IMR-90 (cell line): ENCODE measurements around the gene NBEA. TPM values are rescaled to one million over a fixed set of nuclear protein-coding genes. Genes with fewer than 3 reads are reported as not detected.

Source experiments
- ATAC-seq: fragments of 200-7000 bp; cut with Tn5 transposase; 2 replicates; pipeline ENCODE4 v1.9.1; 2020; ENCODE audit warnings: low read depth, mild to moderate bottlenecking, moderate library complexity
- BruUV-seq: library from RNA; stranded (reverse); fragments of 400-500 nt; replicated peaks from 2 replicates; lab custom pipeline; 2021; lab: Mats Ljungman, UMichigan
- CTCF ChIA-PET: fragments of 300-600 bp; formaldehyde crosslinking; extraction: SDS; loops from one replicate; lab custom pipeline; 2021; ENCODE audit warnings: antibody characterized with exemption; lab: Yijun Ruan, JAX
- POLR2A ChIA-PET: fragments of 300-600 bp; sonication (Branson Sonifier 250); formaldehyde crosslinking; loops from one replicate; lab custom pipeline; 2022; ENCODE audit warnings: antibody characterized with exemption; ENCODE audit not compliant: unreplicated experiment; lab: Charles Lee
- DNase-seq: peaks from one replicate; pipeline ENCODE4 v3.0.0; 2013
- H2AFZ ChIP-seq: replicated peaks from 2 replicates; pipeline ENCODE3; 2013; ENCODE audit warnings: low read length, mild to moderate bottlenecking; ENCODE audit not compliant: poor library complexity
- H2AK5ac ChIP-seq: 2 replicates; pipeline ENCODE4 v1.6.1; 2013; ENCODE audit warnings: low read depth, low read length, inconsistent platforms
- H2AK9ac ChIP-seq: replicated peaks from 2 replicates; pipeline ENCODE3; 2013; ENCODE audit warnings: mild to moderate bottlenecking, low read depth, low read length, moderate library complexity; ENCODE audit not compliant: poor library complexity
- H2BK120ac ChIP-seq: 2 replicates; pipeline ENCODE4 v1.6.1; 2013; ENCODE audit warnings: low read depth, low read length, inconsistent platforms
- H2BK15ac ChIP-seq: 3 replicates; pipeline ENCODE4 v1.6.1; 2013; ENCODE audit warnings: low read depth, low read length, inconsistent platforms
- H2BK20ac ChIP-seq: 2 replicates; pipeline ENCODE4 v1.6.1; 2013; ENCODE audit warnings: low read depth, mild to moderate bottlenecking, inconsistent platforms, low read length, moderate library complexity
- H2BK5ac ChIP-seq: 2 replicates; pipeline ENCODE4 v1.6.1; 2013; ENCODE audit warnings: mild to moderate bottlenecking, low read depth, low read length, inconsistent platforms; ENCODE audit not compliant: poor library complexity, severe bottlenecking
- H3K14ac ChIP-seq: replicated peaks from 2 replicates; pipeline ENCODE4 v1.6.1; 2013; ENCODE audit warnings: low read depth, low read length, inconsistent platforms
- H3K18ac ChIP-seq: 2 replicates; pipeline ENCODE4 v1.6.1; 2013; ENCODE audit warnings: low read depth, low read length, control low read depth
- H3K23ac ChIP-seq: 2 replicates; pipeline ENCODE4 v1.6.1; 2013; ENCODE audit warnings: low read depth, low read length, inconsistent platforms
- H3K27ac ChIP-seq: 2 replicates; pipeline ENCODE4 v1.5.1; 2013; ENCODE audit warnings: mild to moderate bottlenecking, control low read depth, low read length; ENCODE audit not compliant: insufficient read depth
- H3K27me3 ChIP-seq: 2 replicates; pipeline ENCODE4 v1.6.1; 2013; ENCODE audit warnings: low read length; ENCODE audit not compliant: control insufficient read depth, insufficient read depth
- H3K36me3 ChIP-seq: 2 replicates; pipeline ENCODE4 v1.6.1; 2013; ENCODE audit warnings: low read length, mixed read lengths; ENCODE audit not compliant: control insufficient read depth, insufficient read depth
- H3K4ac ChIP-seq: 2 replicates; pipeline ENCODE4 v1.6.1; 2013; ENCODE audit warnings: low read depth, low read length, inconsistent platforms
- H3K4me1 ChIP-seq: 2 replicates; pipeline ENCODE4 v1.6.1; 2013; ENCODE audit warnings: low read length, mixed read lengths; ENCODE audit not compliant: control insufficient read depth, insufficient read depth
- H3K4me2 ChIP-seq: 2 replicates; pipeline ENCODE4 v1.6.1; 2013; ENCODE audit warnings: low read depth, mild to moderate bottlenecking, control low read depth, low read length, moderate library complexity
- H3K4me3 ChIP-seq: 2 replicates; pipeline ENCODE4 v1.5.1; 2013; ENCODE audit warnings: low read depth, mild to moderate bottlenecking, control low read depth, low read length, moderate library complexity; ENCODE audit not compliant: insufficient read depth
- H3K56ac ChIP-seq: 2 replicates; pipeline ENCODE4 v1.6.1; 2013; ENCODE audit warnings: low read length, inconsistent platforms; ENCODE audit not compliant: insufficient read depth; ENCODE audit errors: extremely low read depth
- H3K79me1 ChIP-seq, 2 experiments: 2 replicates each; pipeline ENCODE4 v1.6.1; 2013; ENCODE audit warnings: low read length in 2 of 2, inconsistent platforms in 1 of 2, low read depth in 1 of 2
- H3K9ac ChIP-seq: 2 replicates; pipeline ENCODE4 v1.6.1; 2013; ENCODE audit warnings: low read depth, low read length, control low read depth
- H3K9me1 ChIP-seq: 2 replicates; pipeline ENCODE4 v1.6.1; 2013; ENCODE audit warnings: low read length, inconsistent platforms; ENCODE audit not compliant: insufficient read depth
- H3K9me3 ChIP-seq: 2 replicates; pipeline ENCODE4 v1.6.1; 2013; ENCODE audit warnings: low read length; ENCODE audit not compliant: control insufficient read depth, insufficient read depth
- H4K20me1 ChIP-seq: 2 replicates; pipeline ENCODE4 v1.6.1; 2013; ENCODE audit warnings: low read length, inconsistent platforms; ENCODE audit not compliant: insufficient read depth
- H4K5ac ChIP-seq: 2 replicates; pipeline ENCODE4 v1.6.1; 2013; ENCODE audit warnings: mild to moderate bottlenecking, low read depth, low read length, control low read depth
- H4K8ac ChIP-seq, 2 experiments: 2 replicates each; pipeline ENCODE4 v1.6.1; 2013; ENCODE audit warnings: low read depth in 2 of 2, low read length in 2 of 2, control low read depth in 1 of 2, inconsistent platforms in 1 of 2
- H4K91ac ChIP-seq: 2 replicates; pipeline ENCODE4 v1.6.1; 2013; ENCODE audit warnings: low read depth, low read length, inconsistent platforms; ENCODE audit not compliant: insufficient read depth
- BHLHE40 ChIP-seq: fragments of 150-350 bp; IDR thresholded peaks from 2 replicates; pipeline ENCODE4 v1.6.1; 2016; ENCODE audit warnings: mild to moderate bottlenecking, low read depth, low read length
- CEBPB ChIP-seq: IDR thresholded peaks from 2 replicates; pipeline ENCODE4 v1.6.1; 2012; ENCODE audit warnings: low read depth, low read length, improper control_type of control experiment
- CHD1 ChIP-seq: IDR thresholded peaks from 2 replicates; pipeline ENCODE4 v1.6.1; 2012; ENCODE audit warnings: low read depth, low read length, improper control_type of control experiment
- FOS ChIP-seq: fragments of 150-350 bp; IDR thresholded peaks from 2 replicates; pipeline ENCODE4 v1.6.1; 2016; ENCODE audit warnings: low read depth, low read length
- MAFK ChIP-seq: IDR thresholded peaks from 2 replicates; pipeline ENCODE4 v1.6.1; 2012; ENCODE audit warnings: low read depth, low read length, improper control_type of control experiment
- MAZ ChIP-seq: IDR thresholded peaks from 2 replicates; pipeline ENCODE4 v1.6.1; 2012; ENCODE audit warnings: low read depth, mild to moderate bottlenecking, low read length, improper control_type of control experiment, moderate library complexity, borderline replicate concordance
- MXI1 ChIP-seq: IDR thresholded peaks from 2 replicates; pipeline ENCODE4 v1.6.1; 2012; ENCODE audit warnings: low read depth, mild to moderate bottlenecking, low read length, moderate library complexity, borderline replicate concordance
- NFE2L2 ChIP-seq: fragments of 150-350 bp; IDR thresholded peaks from 2 replicates; pipeline ENCODE4 v1.6.1; 2016; ENCODE audit warnings: low read depth, mild to moderate bottlenecking, low read length
- POLR2A ChIP-seq: IDR thresholded peaks from 2 replicates; pipeline ENCODE4 v1.6.1; 2012; ENCODE audit warnings: mild to moderate bottlenecking, low read depth, low read length
- RAD21 ChIP-seq: IDR thresholded peaks from 2 replicates; pipeline ENCODE4 v1.6.1; 2012; ENCODE audit warnings: low read length, improper control_type of control experiment
- RCOR1 ChIP-seq: IDR thresholded peaks from 2 replicates; pipeline ENCODE4 v1.6.1; 2012; ENCODE audit warnings: mild to moderate bottlenecking, low read length, improper control_type of control experiment; ENCODE audit not compliant: insufficient replicate concordance
- RFX5 ChIP-seq: IDR thresholded peaks from 2 replicates; pipeline ENCODE4 v1.8.0; 2012; ENCODE audit warnings: low read depth, mild to moderate bottlenecking, low read length, moderate library complexity
- SMC3 ChIP-seq: fragments of 150-350 bp; IDR thresholded peaks from 2 replicates; pipeline ENCODE4 v1.6.1; 2016; ENCODE audit warnings: low read depth, mild to moderate bottlenecking, antibody characterized with exemption, low read length, moderate library complexity
- WGBS, 2 experiments: methylation state at CpG; one replicate each; pipeline versions ENCODE4 v1.1.5 to v1.1.7; 2013; ENCODE audit warnings: missing lambda C conversion rate in 2 of 2; ENCODE audit not compliant: insufficient read length in 1 of 2; ENCODE audit errors: extremely low coverage in 2 of 2; 5-methylcytosine and 5-hydroxymethylcytosine counted together
- dilution Hi-C: fragments of 300-500 bp; cut with HindIII; formaldehyde crosslinking; loops from one replicate; pipeline ENCODE4 v1.14.3; 2018; ENCODE audit warnings: low sequenced_read_pairs; ENCODE audit not compliant: unreplicated experiment
- in situ Hi-C: fragments of 300-500 bp; cut with MboI; formaldehyde crosslinking; loops from 3 replicates; pipeline ENCODE4 v1.14.3; 2019; ENCODE audit warnings: low sequenced_read_pairs, inconsistent platforms, mixed read lengths
- intact Hi-C: fragments of 100-400 bp; cut with micrococcal nuclease; formaldehyde crosslinking; loops from 2 replicates; pipeline ENCODE4 v1.10.0; 2022
- polyA plus RNA-seq, 3 experiments: library from polyadenylated mRNA; depleted of rRNA; stranded (reverse); fragments of >200 nt; gene quantifications; 2 replicates each; pipeline ENCODE4 v1.2.3, GENCODE V29; 2012; ENCODE audit warnings: low replicate concordance in 1 of 3
- total RNA-seq: library from RNA; depleted of rRNA; stranded (reverse); fragments of >200 nt; gene quantifications from 2 replicates; pipeline ENCODE4 v1.2.3, GENCODE V29; 2012
- TF ChIP-seq, protein P1 (sequence below): fragments of 150-350 bp; IDR thresholded peaks from 2 replicates; pipeline ENCODE4 v1.6.1; 2016; ENCODE audit warnings: low read depth, mild to moderate bottlenecking, low read length, moderate library complexity, borderline replicate concordance
- TF ChIP-seq, protein P2 (sequence below): fragments of 150-350 bp; IDR thresholded peaks from 2 replicates; pipeline ENCODE4 v1.6.1; 2017; ENCODE audit warnings: mild to moderate bottlenecking, antibody characterized with exemption, low read length, low read depth
- TF ChIP-seq, protein P3 (sequence below): conservative IDR thresholded peaks from 2 replicates; pipeline ENCODE4 v1.5.1; 2012; ENCODE audit warnings: mild to moderate bottlenecking, low read depth, low read length, improper control_type of control experiment

NBEA gene
- total and polyA plus RNA-seq, 2 of the 4 experiments (the other 2 are of a cell fraction), result 0.82 to 2.2 TPM

DNA sequence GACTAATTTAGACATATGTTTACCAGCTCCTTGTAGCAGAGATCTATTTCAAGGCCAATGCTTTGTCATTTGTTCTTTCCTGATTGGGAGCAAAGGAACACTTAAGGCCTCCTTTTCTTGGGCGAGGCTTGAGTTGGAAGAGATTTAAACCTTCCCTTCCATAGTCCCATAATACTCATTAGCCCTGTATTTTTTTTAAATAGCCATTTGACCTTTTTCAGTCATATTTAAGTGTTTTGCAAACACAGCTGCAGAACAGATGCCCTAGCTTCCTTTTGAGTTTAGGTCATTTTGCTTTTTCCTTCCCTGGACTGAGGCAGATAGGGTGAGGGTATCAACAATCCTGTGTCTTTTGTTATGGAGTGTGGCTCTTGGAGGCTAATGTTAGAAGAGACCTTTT, 198.3 kb downstream of the NBEA start:
- H3K4me1 ChIP-seq, result no peaks in the 10 kb centered on the region
- no peaks in the 10 kb centered on the region for H3K36me3 ChIP-seq
- H2AFZ ChIP-seq, result no peak overlapping the region
- H4K20me1 ChIP-seq, result no peaks in the 10 kb centered on the region
- ATAC-seq, result no peak
- no peak overlapping the region for H3K23ac ChIP-seq
- CTCF ChIA-PET, result interaction anchor here (0.6 to 0.9 kb wide), 2 partner anchors 63 to 75 kb away, joined by 3 to 4 read pairs; no protein-coding TSS in a partner anchor
- H3K4me3 ChIP-seq, result no peak overlapping the region
- H3K9me1 ChIP-seq, result no peaks in the 10 kb centered on the region
- no peak overlapping the region for H4K8ac ChIP-seq
- no peak overlapping the region for H4K5ac ChIP-seq
- no peak for TF ChIP-seq MAFK
- no peak for TF ChIP-seq RAD21
- no peak for TF ChIP-seq FOS
- TF ChIP-seq, protein P1, sequence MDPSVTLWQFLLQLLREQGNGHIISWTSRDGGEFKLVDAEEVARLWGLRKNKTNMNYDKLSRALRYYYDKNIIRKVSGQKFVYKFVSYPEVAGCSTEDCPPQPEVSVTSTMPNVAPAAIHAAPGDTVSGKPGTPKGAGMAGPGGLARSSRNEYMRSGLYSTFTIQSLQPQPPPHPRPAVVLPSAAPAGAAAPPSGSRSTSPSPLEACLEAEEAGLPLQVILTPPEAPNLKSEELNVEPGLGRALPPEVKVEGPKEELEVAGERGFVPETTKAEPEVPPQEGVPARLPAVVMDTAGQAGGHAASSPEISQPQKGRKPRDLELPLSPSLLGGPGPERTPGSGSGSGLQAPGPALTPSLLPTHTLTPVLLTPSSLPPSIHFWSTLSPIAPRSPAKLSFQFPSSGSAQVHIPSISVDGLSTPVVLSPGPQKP, result no peak
- no peak for TF ChIP-seq RCOR1
- TF ChIP-seq RFX5, result no peak
- TF ChIP-seq CEBPB, result no peak
- TF ChIP-seq, protein P2, sequence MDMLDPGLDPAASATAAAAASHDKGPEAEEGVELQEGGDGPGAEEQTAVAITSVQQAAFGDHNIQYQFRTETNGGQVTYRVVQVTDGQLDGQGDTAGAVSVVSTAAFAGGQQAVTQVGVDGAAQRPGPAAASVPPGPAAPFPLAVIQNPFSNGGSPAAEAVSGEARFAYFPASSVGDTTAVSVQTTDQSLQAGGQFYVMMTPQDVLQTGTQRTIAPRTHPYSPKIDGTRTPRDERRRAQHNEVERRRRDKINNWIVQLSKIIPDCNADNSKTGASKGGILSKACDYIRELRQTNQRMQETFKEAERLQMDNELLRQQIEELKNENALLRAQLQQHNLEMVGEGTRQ, result no peak
- no peak for TF ChIP-seq CHD1
- no peak for TF ChIP-seq MAZ
- TF ChIP-seq NFE2L2, result no peak
- no peak for TF ChIP-seq MXI1
- TF ChIP-seq, protein P3, sequence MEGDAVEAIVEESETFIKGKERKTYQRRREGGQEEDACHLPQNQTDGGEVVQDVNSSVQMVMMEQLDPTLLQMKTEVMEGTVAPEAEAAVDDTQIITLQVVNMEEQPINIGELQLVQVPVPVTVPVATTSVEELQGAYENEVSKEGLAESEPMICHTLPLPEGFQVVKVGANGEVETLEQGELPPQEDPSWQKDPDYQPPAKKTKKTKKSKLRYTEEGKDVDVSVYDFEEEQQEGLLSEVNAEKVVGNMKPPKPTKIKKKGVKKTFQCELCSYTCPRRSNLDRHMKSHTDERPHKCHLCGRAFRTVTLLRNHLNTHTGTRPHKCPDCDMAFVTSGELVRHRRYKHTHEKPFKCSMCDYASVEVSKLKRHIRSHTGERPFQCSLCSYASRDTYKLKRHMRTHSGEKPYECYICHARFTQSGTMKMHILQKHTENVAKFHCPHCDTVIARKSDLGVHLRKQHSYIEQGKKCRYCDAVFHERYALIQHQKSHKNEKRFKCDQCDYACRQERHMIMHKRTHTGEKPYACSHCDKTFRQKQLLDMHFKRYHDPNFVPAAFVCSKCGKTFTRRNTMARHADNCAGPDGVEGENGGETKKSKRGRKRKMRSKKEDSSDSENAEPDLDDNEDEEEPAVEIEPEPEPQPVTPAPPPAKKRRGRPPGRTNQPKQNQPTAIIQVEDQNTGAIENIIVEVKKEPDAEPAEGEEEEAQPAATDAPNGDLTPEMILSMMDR, result no peak
- no peak for TF ChIP-seq BHLHE40
- no peak for TF ChIP-seq SMC3
- no peak for TF ChIP-seq POLR2A
- no peak overlapping the region for H2BK120ac ChIP-seq
- no peaks in the 10 kb centered on the region for H3K79me1 ChIP-seq
- no peak overlapping the region for H4K91ac ChIP-seq
- no peaks in the 10 kb centered on the region for H3K9me3 ChIP-seq
- H2AK5ac ChIP-seq, result no peak overlapping the region
- H3K18ac ChIP-seq, result no peak overlapping the region
- DNase-seq, result peak; percentile 4
- no peak overlapping the region for H3K27ac ChIP-seq
- WGBS, 2 experiments, result no CpG with 5 or more reads among the region's 1 CpG
- H2BK5ac ChIP-seq, result no peak overlapping the region
- H3K56ac ChIP-seq, result no peak overlapping the region
- no peak overlapping the region for H2AK9ac ChIP-seq
- no peak overlapping the region for H3K4me2 ChIP-seq
- H2BK15ac ChIP-seq, result no peak overlapping the region
- H3K14ac ChIP-seq, result no peak overlapping the region
- H3K9ac ChIP-seq, result no peak overlapping the region
- BruUV-seq, result no TSS peak
- POLR2A ChIA-PET, result no interaction called here
- no peak overlapping the region for H3K4ac ChIP-seq
- no peak overlapping the region for H2BK20ac ChIP-seq
- H3K27me3 ChIP-seq, result no peaks in the 10 kb centered on the region
- dilution Hi-C loops, result no loop called here
- in situ Hi-C loops, result no loop called here
- intact Hi-C loops, result no loop called here
